GM19438 (cell line): Measurements from ENCODE around the gene TLE4.
"Not testable (repeated sequence)": the region's sequence is repeated elsewhere in the genome, so short reads cannot be mapped to it uniquely, and the experiment has no call there.

Source experiments
- ATAC-seq: cut with Tn5 transposase; IDR thresholded peaks from one replicate; pipeline ENCODE4 v1.9.1; 2021; ENCODE audit warnings: low read depth; ENCODE audit not compliant: unreplicated experiment

The TLE4 gene

DNA sequence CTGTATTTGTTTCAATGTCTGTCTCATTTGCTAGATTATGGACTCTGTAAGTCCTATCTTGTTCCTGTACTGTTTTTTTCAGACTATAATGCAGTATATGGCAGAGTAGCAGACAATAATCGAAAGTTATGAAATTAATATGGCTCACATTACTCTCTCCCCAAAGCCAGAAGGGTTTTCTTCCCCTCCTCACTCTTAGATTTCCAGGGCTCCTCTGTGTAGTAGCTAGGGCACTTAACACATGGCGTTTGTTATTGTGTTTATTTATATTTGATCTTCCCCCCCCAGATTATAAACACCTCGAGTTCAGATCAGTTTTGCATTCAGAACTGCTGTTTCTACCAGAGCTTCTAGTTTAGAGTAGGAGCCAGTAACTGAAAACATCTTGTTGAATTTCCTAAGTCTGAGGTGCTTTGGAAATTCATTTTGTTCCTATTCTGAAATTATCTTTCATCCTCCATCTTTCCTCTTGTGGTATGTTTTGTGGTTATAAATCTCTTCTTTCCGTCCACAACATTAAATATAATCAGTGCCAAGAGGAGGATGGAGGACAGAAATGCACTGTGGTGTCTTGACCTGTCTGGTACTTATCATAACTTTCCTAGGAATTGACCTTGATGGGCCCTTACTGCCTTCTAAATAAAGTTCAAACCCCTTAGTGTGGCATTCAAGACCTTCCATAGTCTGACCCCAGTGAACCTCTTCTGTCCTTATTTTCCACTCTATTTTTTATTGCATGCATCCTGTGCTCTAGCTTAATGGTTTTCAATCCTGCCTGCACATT lies 27.0 kb downstream of the TLE4 start:
- ATAC-seq, result no peak

DNA sequence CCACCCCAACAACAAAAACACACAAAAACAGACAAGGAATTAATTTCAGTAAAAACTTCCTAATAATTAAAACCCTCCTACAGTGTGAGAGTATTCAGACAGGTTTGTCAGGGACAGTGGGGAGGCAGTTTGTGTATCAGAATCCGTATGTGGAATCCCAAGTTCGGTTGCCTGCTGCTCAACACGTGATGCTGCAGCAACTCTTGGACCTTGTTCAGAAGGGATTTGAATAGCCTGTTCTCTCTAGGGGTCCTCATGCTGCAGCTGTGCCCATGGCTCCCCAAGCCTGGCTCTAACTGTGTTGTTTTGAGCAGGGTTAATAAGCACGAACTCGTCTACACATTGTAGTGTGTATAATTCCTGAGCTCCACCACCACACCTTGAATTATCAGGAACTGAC lies 28.7 kb downstream of the TLE4 start:
- no peak for ATAC-seq

GRCh38 chr9:79603222-79603920 lies 31.6 kb downstream of the TLE4 start:
- ATAC-seq, result no peak

DNA sequence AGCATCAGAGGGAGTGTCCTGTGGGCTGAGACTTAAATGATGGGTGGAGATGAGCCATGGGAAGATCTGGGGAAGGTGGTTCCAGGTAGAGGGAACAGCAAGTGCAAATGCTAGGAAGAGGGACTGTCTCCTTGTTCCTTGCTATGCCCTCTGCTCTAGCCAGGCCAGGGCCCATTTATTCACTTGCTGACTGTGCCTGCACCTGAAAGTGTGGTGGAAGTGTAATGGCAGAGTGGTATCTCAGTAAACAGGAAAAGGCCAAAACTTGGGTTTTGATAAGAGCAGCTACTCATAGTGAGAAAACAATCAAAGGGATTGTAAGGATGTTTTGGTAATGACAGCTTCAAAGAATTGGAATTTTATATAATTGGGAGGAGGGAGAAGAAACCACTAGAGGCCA lies 32.4 kb downstream of the TLE4 start:
- no peak for ATAC-seq

GRCh38 chr9:79604921-79605562 lies 33.3 kb downstream of the TLE4 start:
- ATAC-seq, result no peak

DNA sequence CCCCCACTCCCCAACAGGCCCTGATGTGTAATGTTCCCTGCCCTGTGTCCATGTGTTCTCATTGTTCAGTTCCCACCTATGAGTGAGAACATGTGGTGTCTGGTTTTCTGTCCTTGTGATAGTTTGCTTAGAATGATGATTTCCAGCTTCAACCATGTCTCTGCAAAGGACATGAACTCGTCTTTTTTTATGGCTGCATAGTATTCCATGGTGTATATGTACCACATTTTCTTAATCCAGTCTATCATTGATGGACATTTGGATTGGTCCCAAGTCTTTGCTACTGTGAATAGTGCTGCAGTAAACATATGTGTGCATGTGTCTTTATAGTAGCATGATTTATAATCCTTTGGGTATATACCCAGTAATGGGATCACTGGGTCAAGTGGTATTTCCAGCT lies 34.8 kb downstream of the TLE4 start:
- ATAC-seq, result not testable (repeated sequence)

GRCh38 chr9:79609468-79610018 lies 37.8 kb downstream of the TLE4 start:
- ATAC-seq, result no peak

DNA sequence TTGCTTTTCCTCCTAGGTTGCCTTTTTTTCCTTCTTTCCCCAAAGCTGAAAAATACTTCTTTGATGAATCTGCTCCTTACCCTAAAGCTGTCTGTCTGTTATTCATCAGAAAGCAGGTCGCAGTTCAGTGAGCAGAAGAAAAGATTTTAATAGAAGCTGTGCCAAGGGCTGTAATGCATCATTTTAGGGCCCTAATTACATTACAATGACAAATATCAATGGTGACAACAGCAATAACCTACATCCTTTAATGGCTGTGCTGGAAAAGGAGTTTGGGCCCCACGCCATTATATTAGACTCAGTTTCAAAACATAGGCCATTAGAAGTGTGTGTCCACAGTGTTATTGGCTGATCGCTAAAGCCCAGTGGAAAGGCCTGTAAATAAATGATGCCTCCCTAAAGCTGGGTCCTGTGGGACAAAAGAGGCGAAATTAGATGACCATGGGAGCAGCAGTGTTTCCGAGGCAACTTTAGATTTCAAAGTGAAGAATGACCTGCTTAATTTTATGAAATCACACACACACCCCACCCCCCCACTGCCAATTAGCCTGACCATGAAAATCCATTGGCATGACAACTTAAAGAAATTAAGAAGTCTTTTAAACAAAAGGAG lies 38.4 kb downstream of the TLE4 start:
- ATAC-seq, result no peak

DNA sequence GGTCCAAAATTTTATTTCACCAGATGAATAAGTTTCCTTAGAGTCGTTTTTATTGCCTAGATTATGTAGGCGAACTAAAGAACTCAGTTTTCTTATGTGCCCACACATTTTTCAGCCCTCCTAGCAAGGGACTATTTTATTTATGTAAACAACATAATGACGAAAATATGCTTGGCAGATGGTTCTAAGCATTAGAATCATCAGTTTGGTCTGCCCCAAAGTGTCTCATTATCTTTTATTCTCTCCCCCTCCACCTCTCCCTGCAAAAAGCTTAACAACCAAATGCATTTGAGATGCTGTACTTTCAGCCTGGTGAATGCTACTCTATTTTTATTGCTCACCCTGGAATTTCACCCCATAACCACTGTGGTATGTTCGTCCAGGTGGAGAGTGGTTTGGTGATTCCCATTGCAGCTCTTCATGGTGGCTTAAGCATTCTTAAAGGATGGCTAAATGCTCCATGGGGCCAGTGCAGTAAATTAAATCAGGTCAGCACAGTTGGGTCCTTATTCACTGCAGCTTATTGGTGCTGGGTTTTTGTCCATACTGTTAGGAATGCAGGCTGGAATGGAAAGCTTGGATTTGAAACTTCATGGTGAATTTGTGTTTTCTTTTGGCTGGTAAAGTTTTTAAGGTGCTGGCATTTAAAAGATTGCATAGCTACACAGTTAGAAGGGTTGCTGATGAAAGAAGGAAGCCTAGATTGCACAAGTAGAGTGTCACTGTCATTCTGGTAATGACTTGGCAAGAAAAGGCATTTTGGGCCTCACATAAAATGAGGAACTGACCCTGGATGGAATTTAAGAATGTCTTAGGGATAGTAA lies 39.2 kb downstream of the TLE4 start:
- ATAC-seq, result peak; percentile 64

- ATAC-seq, result no peak
Observed at GRCh38 chr9:79613145-79613544, 41.4 kb downstream of the TLE4 start.

- ATAC-seq, result no peak
Observed at GRCh38 chr9:79615038-79615437, 43.3 kb downstream of the TLE4 start.

DNA sequence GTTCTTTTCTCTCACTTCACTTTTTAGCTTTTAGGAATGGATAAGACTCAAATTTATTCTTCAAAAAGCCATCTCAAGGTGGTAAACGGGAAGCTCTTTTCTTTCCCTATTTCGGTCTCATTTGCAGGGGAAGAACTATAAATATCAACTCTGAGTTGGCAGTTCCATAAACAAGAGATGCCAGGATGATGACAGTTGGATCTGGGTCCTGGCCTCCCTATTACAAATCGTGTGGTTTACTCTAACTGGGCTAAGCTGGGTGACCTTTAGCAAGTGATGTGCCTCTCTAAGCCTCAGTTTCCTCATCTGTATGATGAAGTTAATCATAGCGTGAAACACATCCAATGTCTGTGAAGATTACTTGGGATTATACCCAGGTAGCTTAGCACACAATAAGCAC lies 44.2 kb downstream of the TLE4 start:
- no peak for ATAC-seq

DNA sequence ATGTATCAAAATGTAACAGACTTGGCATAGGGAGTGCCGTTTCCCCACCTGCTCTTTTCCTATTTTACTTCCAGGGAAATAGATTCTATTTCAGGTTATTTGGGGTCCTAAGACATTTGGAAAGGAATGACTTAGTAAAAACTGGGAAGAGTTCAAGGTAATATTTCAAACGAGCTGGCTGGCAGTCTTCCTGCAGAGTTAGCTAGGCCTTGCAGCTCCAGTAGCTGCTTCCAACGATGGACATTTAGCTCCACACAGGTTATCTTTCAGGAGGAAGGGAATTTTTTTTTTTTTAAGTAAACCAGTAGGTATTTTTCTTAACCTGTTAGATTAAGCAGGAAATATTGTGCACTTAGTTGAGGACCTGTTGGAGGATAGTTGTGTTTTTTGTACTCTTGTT lies 45.2 kb downstream of the TLE4 start:
- no peak for ATAC-seq

GRCh38 chr9:79617395-79617794 lies 45.6 kb downstream of the TLE4 start:
- no peak for ATAC-seq

DNA sequence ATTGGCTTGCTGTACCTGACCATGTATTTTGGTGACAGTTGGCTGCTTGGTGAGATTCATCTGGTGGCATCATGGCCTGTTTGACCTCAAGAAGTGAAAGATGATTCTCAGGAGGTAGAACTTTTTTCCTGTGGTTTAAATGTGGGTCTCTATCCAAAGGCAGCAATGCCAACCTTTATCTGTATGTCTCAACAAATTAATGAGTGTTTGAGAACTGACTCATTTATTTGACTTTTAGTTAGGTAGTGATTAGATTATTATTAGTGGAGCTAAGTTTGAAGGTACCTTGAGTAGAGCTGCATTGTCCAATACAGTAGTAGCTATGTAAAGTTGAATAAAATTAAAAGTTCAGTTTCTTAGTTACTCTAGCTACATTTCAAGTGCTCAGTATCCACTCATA lies 48.2 kb downstream of the TLE4 start:
- no peak for ATAC-seq

DNA sequence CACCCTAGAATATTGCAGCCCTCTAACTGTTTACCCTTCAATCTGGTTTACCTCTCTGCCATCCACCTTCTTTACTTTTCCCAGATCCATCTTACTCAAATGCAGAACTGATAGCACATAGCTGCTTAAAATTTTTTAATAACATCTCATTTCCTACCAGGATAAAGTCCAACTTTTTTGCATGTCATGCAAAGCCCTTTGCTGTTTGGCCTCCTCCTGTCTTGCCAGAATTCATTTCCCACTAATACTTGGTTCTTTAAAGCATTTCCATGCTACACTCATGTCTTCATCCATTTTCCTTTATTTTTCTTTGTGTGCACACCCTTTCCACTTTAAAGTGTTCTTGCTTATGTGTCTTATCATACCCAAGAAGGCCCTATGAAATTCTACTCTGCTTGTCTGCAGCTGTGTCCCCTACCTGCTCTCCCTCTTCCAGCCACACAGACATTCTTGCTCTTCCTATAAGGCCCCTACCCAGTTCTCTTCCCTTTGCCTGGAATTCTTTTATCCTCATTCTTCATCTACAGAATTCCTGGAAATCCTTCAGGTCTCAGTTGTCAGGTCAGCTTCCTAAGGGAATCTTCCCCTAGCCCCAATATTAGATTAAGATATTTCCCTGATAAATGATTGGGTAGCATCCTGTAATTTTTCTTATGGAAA lies 50.3 kb downstream of the TLE4 start:
- no peak for ATAC-seq

GRCh38 chr9:79623799-79624721 lies 52.3 kb downstream of the TLE4 start:
- ATAC-seq, result peak; percentile 92

DNA sequence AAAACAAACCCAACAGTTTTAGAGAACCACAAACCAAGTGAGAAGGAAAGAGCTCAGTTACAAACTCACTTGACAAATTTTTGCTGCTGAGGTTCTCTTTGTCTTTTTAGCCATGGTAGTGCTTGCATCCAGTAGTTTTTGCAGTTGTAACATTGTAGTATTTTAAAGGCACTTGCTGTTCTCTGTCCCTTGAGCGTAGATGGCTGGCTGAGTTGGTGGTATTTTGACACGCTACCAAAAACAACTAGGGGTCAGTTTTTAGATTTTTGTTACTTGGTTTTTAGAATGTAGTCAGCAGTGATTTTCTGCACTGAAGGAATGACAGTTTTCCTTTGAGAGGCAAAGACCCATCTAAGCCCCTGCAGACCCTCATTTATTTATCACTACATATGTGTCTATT lies 58.0 kb downstream of the TLE4 start:
- ATAC-seq, result no peak
